PC-3 (cell line): ENCODE data around the gene FGD4. TPM values are rescaled to one million over a fixed set of nuclear protein-coding genes. Genes with fewer than 3 reads are reported as not detected.
"Not testable (repeated sequence)": the region's sequence is repeated elsewhere in the genome, so short reads cannot be mapped to it uniquely, and the experiment has no call there.

Experiments used
- ATAC-seq: fragments of 200-7000 bp; cut with Tn5 transposase; 2 replicates; pipeline ENCODE4 v1.9.1; 2020; ENCODE audit warnings: mild to moderate bottlenecking, moderate library complexity
- BruUV-seq: library from RNA; stranded (reverse); fragments of 400-500 nt; replicated peaks from 2 replicates; lab custom pipeline; 2021; lab: Mats Ljungman, UMichigan
- CTCF ChIA-PET: fragments of 300-600 bp; sonication (Branson Sonifier 250); formaldehyde crosslinking; loops from one replicate; lab custom pipeline; 2022; ENCODE audit warnings: antibody characterized with exemption; lab: Charles Lee
- POLR2A ChIA-PET: fragments of 300-600 bp; sonication (Branson Sonifier 250); formaldehyde crosslinking; loops from one replicate; lab custom pipeline; 2022; ENCODE audit warnings: antibody characterized with exemption; ENCODE audit not compliant: unreplicated experiment; lab: Charles Lee
- DNase-seq: peaks from one replicate; pipeline ENCODE4 v3.0.0-alpha.2; 2015
- H2AFZ ChIP-seq: fragments of 300-600 bp; sonication (generic); 2 replicates; pipeline ENCODE4 v1.6.0; 2016; ENCODE audit warnings: antibody characterized with exemption, low read length
- H3F3A ChIP-seq: fragments of 300-600 bp; sonication (generic); one replicate; pipeline ENCODE4 v1.6.0; 2017; ENCODE audit warnings: antibody characterized with exemption, low read length, control low read depth, mild to moderate bottlenecking; ENCODE audit not compliant: unreplicated experiment
- H3K27ac ChIP-seq: fragments of 300-600 bp; sonication (generic); 2 replicates; pipeline ENCODE4 v1.5.1; 2016; ENCODE audit warnings: mild to moderate bottlenecking, low read length
- H3K27me3 ChIP-seq: fragments of 300-600 bp; sonication (generic); 2 replicates; pipeline ENCODE4 v1.6.1; 2016; ENCODE audit warnings: low read length, mixed read lengths
- H3K36me3 ChIP-seq: fragments of 300-600 bp; sonication (generic); 2 replicates; pipeline ENCODE4 v1.6.1; 2016; ENCODE audit warnings: low read depth, mixed run types, low read length, mixed read lengths
- H3K4me1 ChIP-seq: fragments of 300-600 bp; sonication (generic); 2 replicates; pipeline ENCODE4 v1.5.1; 2016; ENCODE audit warnings: low read length; ENCODE audit not compliant: insufficient read depth
- H3K4me2 ChIP-seq: fragments of 300-600 bp; sonication (generic); 2 replicates; pipeline ENCODE4 v1.6.0; 2016; ENCODE audit warnings: low read length
- H3K4me3 ChIP-seq: fragments of 300-600 bp; sonication (generic); 2 replicates; pipeline ENCODE4 v1.5.1; 2016; ENCODE audit warnings: mild to moderate bottlenecking, low read length, mixed read lengths
- H3K79me2 ChIP-seq: fragments of 300-600 bp; sonication (generic); 2 replicates; pipeline ENCODE4 v1.6.1; 2017; ENCODE audit warnings: low read length, mixed read lengths
- H3K9ac ChIP-seq: fragments of 300-600 bp; sonication (generic); 2 replicates; pipeline ENCODE4 v1.6.0; 2016; ENCODE audit warnings: mild to moderate bottlenecking, low read length
- H3K9me2 ChIP-seq: fragments of 300-600 bp; sonication (generic); replicated peaks from 2 replicates; pipeline ENCODE4 v1.6.1; 2016; ENCODE audit warnings: mixed run types, low read length, mixed read lengths
- H3K9me3 ChIP-seq: fragments of 300-600 bp; sonication (generic); 2 replicates; pipeline ENCODE4 v1.6.1; 2016; ENCODE audit warnings: low read length, mixed read lengths
- H4K20me1 ChIP-seq: fragments of 300-600 bp; sonication (generic); 2 replicates; pipeline ENCODE4 v1.6.1; 2016; ENCODE audit warnings: low read length, mixed read lengths
- EZH2 ChIP-seq: fragments of 300-600 bp; sonication (generic); IDR thresholded peaks from one replicate; pipeline ENCODE4 v1.6.1; 2017; ENCODE audit warnings: antibody characterized with exemption, mild to moderate bottlenecking, low read length; ENCODE audit not compliant: unreplicated experiment
- EZH2phosphoT487 ChIP-seq: fragments of 300-600 bp; sonication (generic); IDR thresholded peaks from 2 replicates; pipeline ENCODE4 v1.6.1; 2018; ENCODE audit warnings: mild to moderate bottlenecking, antibody characterized with exemption, low read length, borderline replicate concordance
- intact Hi-C: fragments of 100-400 bp; cut with micrococcal nuclease; formaldehyde crosslinking; loops from 2 replicates; pipeline ENCODE4 v1.9.0; 2023
- total RNA-seq: library from RNA; depleted of rRNA; stranded (reverse); fragments of >200 nt; gene quantifications from 2 replicates; pipeline ENCODE4 v1.2.3, GENCODE V29; 2014
- TF ChIP-seq, protein P1 (sequence below): fragments of 300-600 bp; sonication (generic); conservative IDR thresholded peaks from 2 replicates; pipeline ENCODE4 v1.5.1; 2017; ENCODE audit warnings: antibody characterized with exemption, low read depth, mild to moderate bottlenecking, low read length

FGD4 gene
- total RNA-seq, 1 experiment from 2014 or later: 3.9 TPM

- H3K36me3 ChIP-seq: no peaks in the 10 kb centered on the region
- H3K4me1 ChIP-seq: no peaks in the 10 kb centered on the region
- ATAC-seq (no peak), DNase-seq (no peak)
- no peak overlapping the region for H2AFZ ChIP-seq
- no TSS peak for BruUV-seq
- H3K27ac ChIP-seq: no peak overlapping the region
- no peak overlapping the region for H3K4me2 ChIP-seq
- no peaks in the 10 kb centered on the region for H3K9me2 ChIP-seq
- H3K79me2 ChIP-seq: no peaks in the 10 kb centered on the region
- H4K20me1 ChIP-seq: no peaks in the 10 kb centered on the region
- H3F3A ChIP-seq: no peaks in the 10 kb centered on the region
- H3K9ac ChIP-seq: no peak overlapping the region
- intact Hi-C loops: no loop called here
- H3K27me3 ChIP-seq: no peaks in the 10 kb centered on the region
- POLR2A ChIA-PET: interaction anchor here (0.7 kb wide), 1 partner anchor 46 kb away, joined by 5 read pairs; no protein-coding TSS in a partner anchor
- no peak overlapping the region for H3K4me3 ChIP-seq
- CTCF ChIA-PET: no interaction called here
- no peaks in the 10 kb centered on the region for H3K9me3 ChIP-seq
- TF ChIP-seq, protein P1, sequence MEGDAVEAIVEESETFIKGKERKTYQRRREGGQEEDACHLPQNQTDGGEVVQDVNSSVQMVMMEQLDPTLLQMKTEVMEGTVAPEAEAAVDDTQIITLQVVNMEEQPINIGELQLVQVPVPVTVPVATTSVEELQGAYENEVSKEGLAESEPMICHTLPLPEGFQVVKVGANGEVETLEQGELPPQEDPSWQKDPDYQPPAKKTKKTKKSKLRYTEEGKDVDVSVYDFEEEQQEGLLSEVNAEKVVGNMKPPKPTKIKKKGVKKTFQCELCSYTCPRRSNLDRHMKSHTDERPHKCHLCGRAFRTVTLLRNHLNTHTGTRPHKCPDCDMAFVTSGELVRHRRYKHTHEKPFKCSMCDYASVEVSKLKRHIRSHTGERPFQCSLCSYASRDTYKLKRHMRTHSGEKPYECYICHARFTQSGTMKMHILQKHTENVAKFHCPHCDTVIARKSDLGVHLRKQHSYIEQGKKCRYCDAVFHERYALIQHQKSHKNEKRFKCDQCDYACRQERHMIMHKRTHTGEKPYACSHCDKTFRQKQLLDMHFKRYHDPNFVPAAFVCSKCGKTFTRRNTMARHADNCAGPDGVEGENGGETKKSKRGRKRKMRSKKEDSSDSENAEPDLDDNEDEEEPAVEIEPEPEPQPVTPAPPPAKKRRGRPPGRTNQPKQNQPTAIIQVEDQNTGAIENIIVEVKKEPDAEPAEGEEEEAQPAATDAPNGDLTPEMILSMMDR: no peak
- TF ChIP-seq EZH2 (no peak), EZH2phosphoT487 (no peak)
Measured at GRCh38 chr12:32509328-32510091, 110.2 kb downstream of the FGD4 start.

- H3K9ac ChIP-seq, H3K4me1 ChIP-seq, H3K4me2 ChIP-seq, H3K27me3 ChIP-seq, H3K27ac ChIP-seq, H3K9me2 ChIP-seq, BruUV-seq, H3K79me2 ChIP-seq, H2AFZ ChIP-seq, POLR2A ChIA-PET, H4K20me1 ChIP-seq, H3F3A ChIP-seq, H3K9me3 ChIP-seq, H3K4me3 ChIP-seq, ATAC-seq, H3K36me3 ChIP-seq, CTCF ChIA-PET, intact Hi-C loops, DNase-seq: not testable (repeated sequence)
Measured at GRCh38 chr12:32511976-32512375, 112.6 kb downstream of the FGD4 start.

GRCh38 chr12:32512379-32512778 lies 113.0 kb downstream of the FGD4 start:
- H3K4me2 ChIP-seq: no peak overlapping the region
- ChIA-PET CTCF (no interaction called here), POLR2A (no interaction called here)
- no peak for ATAC-seq
- no TSS peak for BruUV-seq
- H3K4me3 ChIP-seq: no peak overlapping the region
- intact Hi-C loops: no loop called here
- DNase-seq: no peak
- no peak overlapping the region for H3K27ac ChIP-seq
- H2AFZ ChIP-seq: no peak overlapping the region
- H3K79me2 ChIP-seq: no peaks in the 10 kb centered on the region
- H3K9ac ChIP-seq: no peak overlapping the region
- H3K9me2 ChIP-seq: no peaks in the 10 kb centered on the region
- TF ChIP-seq, protein P1: no peak
- no peak for TF ChIP-seq EZH2
- no peak for TF ChIP-seq EZH2phosphoT487
- no peaks in the 10 kb centered on the region for H3K27me3 ChIP-seq
- H3K4me1 ChIP-seq: no peaks in the 10 kb centered on the region
- no peaks in the 10 kb centered on the region for H3K36me3 ChIP-seq
- H4K20me1 ChIP-seq: no peaks in the 10 kb centered on the region
- no peaks in the 10 kb centered on the region for H3F3A ChIP-seq
- no peaks in the 10 kb centered on the region for H3K9me3 ChIP-seq
